Right atrium auricular region (tissue), 2 donors: ENCODE measurements around the gene FAM118A. TPM values are rescaled to one million over a fixed set of nuclear protein-coding genes. Genes with fewer than 3 reads are reported as not detected.

Source experiments
- DNase-seq: peaks from one replicate; pipeline ENCODE4 v3.0.0-alpha.2; 2019; ENCODE audit warnings: low spot score
- H3K27ac ChIP-seq, 2 donors: fragments of 200-600 bp; sonication (generic); 1 replicate in 1 of 2; 2 replicates in 1 of 2; pipeline ENCODE4 v1.5.1; 2016 to 2019
- H3K27me3 ChIP-seq, 2 donors: fragments of 200-600 bp; sonication (generic); one replicate each; pipeline versions ENCODE4 v1.5.1 to v1.6.0; 2017 to 2019
- H3K36me3 ChIP-seq: fragments of 200-600 bp; sonication (generic); one replicate; pipeline ENCODE4 v1.5.1; 2016
- H3K4me1 ChIP-seq, 2 donors: fragments of 200-600 bp; sonication (generic); one replicate each; pipeline versions ENCODE4 v1.5.1 to v1.6.0; 2017 to 2019
- H3K4me3 ChIP-seq, 2 donors: fragments of 200-600 bp; sonication (generic); 1 replicate in 1 of 2; 2 replicates in 1 of 2; pipeline ENCODE4 v1.5.1; 2017 to 2019; ENCODE audit warnings: mild to moderate bottlenecking in 1 of 2, moderate library complexity in 1 of 2
- H3K9me3 ChIP-seq, 2 donors: fragments of 200-600 bp; sonication (generic); one replicate each; pipeline ENCODE4 v1.5.1; 2019
- CTCF ChIP-seq, 2 donors: fragments of 200-600 bp; sonication (generic); IDR thresholded peaks; one replicate each; pipeline ENCODE4 v1.5.1; 2019; ENCODE audit warnings: antibody characterized with exemption in 2 of 2
- total RNA-seq, 2 donors: library from RNA; depleted of rRNA; stranded (reverse); fragments of >200 nt; gene quantifications; one replicate each; pipeline ENCODE4 v1.1.0, GENCODE V29; 2016

The FAM118A gene
- total RNA-seq, 2 donors from 2014 or later, result 11.6 to 12.4 TPM

GRCh38 chr22:45314054-45314721, 4.5 kb downstream of the FAM118A start:
- peak overlapping the region; percentile 43 to 60 for H3K27ac ChIP-seq
- no peaks in the 10 kb centered on the region for H3K9me3 ChIP-seq
- H3K4me1 ChIP-seq, result peaks cover 0 to 67% of the 10 kb centered on the region in 2 donors
- no peaks in the 10 kb centered on the region for H3K36me3 ChIP-seq
- TF ChIP-seq CTCF (IDR thresholded peaks at IDR 0.05), result no peak
- H3K27me3 ChIP-seq, result no peaks in the 10 kb centered on the region
- H3K4me3 ChIP-seq, result no peak overlapping the region
- no peak for DNase-seq

- no peak for DNase-seq
- Histone ChIP-seq H3K27me3 (no peaks in the 10 kb centered on the region), H3K4me3 (no peak overlapping the region), H3K36me3 (no peaks in the 10 kb centered on the region), H3K4me1 (peaks cover 0 to 70% of the 10 kb centered on the region in 2 donors), H3K9me3 (no peaks in the 10 kb centered on the region), H3K27ac (peak overlapping the region; percentile 43 to 60)
- no peak for TF ChIP-seq CTCF (IDR thresholded peaks at IDR 0.05)
These were observed 5.1 kb downstream of the FAM118A start for GRCh38 chr22:45314786-45315185.

- H3K27me3 ChIP-seq, result no peaks in the 10 kb centered on the region
- peaks cover 0 to 61% of the 10 kb centered on the region in 2 donors for H3K4me1 ChIP-seq
- H3K36me3 ChIP-seq, result no peaks in the 10 kb centered on the region
- no peak for TF ChIP-seq CTCF (IDR thresholded peaks at IDR 0.05)
- H3K9me3 ChIP-seq, result no peaks in the 10 kb centered on the region
- H3K27ac ChIP-seq, result peak overlapping the region; percentile 84
- no peak for DNase-seq
- H3K4me3 ChIP-seq, result peak overlapping the region in 1 of 2 donors; percentile 11
These were observed 7.2 kb downstream of the FAM118A start for GRCh38 chr22:45316796-45317526.

GRCh38 chr22:45317551-45318167, 7.9 kb downstream of the FAM118A start:
- TF ChIP-seq CTCF (IDR thresholded peaks at IDR 0.05), result peak; percentile 14 to 71
- Histone ChIP-seq H3K27me3 (no peaks in the 10 kb centered on the region), H3K4me1 (peaks cover 0 to 61% of the 10 kb centered on the region in 2 donors), H3K36me3 (no peaks in the 10 kb centered on the region), H3K9me3 (no peaks in the 10 kb centered on the region), H3K4me3 (peak overlapping the region in 1 of 2 donors; percentile 11), H3K27ac (peak overlapping the region; percentile 84)
- DNase-seq, result peak; percentile 85

GRCh38 chr22:45318168-45318557, 8.4 kb downstream of the FAM118A start:
- H3K4me1 ChIP-seq, result peaks cover 0 to 61% of the 10 kb centered on the region in 2 donors
- H3K4me3 ChIP-seq, result peak overlapping the region in 1 of 2 donors; percentile 11
- no peak for TF ChIP-seq CTCF (IDR thresholded peaks at IDR 0.05)
- peaks cover 2% of the 10 kb centered on the region for H3K36me3 ChIP-seq
- H3K27ac ChIP-seq, result peak overlapping the region; percentile 84
- H3K27me3 ChIP-seq, result no peaks in the 10 kb centered on the region
- H3K9me3 ChIP-seq, result no peaks in the 10 kb centered on the region
- DNase-seq, result peak; percentile 92
